ENCODE results near the gene DDX20.

Gene DDX20

GRCh38 chr1:111814642-111815041, 58.9 kb downstream of the DDX20 start:
- no peak overlapping the region for H3K27ac ChIP-seq
- TF ChIP-seq ZFX (IDR thresholded peaks at IDR 0.05; ENCODE audit: borderline replicate concordance) (no peak), CTCF (IDR thresholded peaks at IDR 0.05) (no peak)

All from 22Rv1 (cell line).